Gastroesophageal sphincter (tissue), 3 donors: ENCODE data around the gene NUAK1.

ENCODE experiments used
- POLR2A ChIP-seq, 2 donors: fragments of 450-650 bp; IDR thresholded peaks; one replicate each; pipeline ENCODE4 v1.6.1; 2017; ENCODE audit warnings: antibody characterized with exemption in 2 of 2, mild to moderate bottlenecking in 2 of 2, moderate library complexity in 1 of 2
- TF ChIP-seq, protein P1 (sequence below), 4 experiments: fragments of 200-600 bp in 2 of 4; fragments of 450-650 bp in 2 of 4; sonication (generic) in 1 of 4; IDR thresholded peaks; one replicate each; pipeline ENCODE4 v1.5.1; 2017 to 2019; ENCODE audit warnings: antibody characterized with exemption in 4 of 4, mild to moderate bottlenecking in 2 of 4, moderate library complexity in 2 of 4

DNA sequence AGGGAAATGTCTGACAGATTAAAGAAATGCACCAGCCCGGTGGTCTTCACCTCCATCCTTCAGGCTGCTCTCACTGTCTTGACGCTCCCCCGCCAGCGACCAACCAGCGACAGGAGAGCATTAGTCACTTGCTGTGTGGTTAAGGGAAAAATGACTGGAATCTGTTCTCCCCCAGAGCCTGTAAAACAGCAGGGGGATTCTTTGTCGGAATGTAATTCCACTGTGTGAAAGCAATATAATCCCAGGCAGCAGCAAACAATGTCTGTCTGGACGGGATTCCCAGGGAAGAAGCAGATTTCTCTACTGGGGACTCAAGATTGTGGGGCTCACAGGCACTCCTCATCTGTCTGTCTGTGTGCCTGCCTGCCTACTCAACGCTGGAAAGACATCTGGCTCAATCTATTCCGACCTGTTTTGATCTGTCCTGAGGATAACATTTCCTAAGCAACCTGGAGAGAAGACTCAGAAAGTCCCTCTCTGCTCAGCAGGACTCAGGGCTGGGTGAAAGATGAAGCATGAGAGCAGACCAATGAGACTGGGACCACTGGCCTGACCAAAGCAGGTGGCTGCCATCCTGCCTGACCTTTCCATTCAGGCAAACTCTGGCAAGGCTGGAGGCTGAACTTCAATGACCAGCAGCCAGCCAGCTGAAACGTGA, 54.6 kb downstream of the NUAK1 start:
- TF ChIP-seq, protein P1, sequence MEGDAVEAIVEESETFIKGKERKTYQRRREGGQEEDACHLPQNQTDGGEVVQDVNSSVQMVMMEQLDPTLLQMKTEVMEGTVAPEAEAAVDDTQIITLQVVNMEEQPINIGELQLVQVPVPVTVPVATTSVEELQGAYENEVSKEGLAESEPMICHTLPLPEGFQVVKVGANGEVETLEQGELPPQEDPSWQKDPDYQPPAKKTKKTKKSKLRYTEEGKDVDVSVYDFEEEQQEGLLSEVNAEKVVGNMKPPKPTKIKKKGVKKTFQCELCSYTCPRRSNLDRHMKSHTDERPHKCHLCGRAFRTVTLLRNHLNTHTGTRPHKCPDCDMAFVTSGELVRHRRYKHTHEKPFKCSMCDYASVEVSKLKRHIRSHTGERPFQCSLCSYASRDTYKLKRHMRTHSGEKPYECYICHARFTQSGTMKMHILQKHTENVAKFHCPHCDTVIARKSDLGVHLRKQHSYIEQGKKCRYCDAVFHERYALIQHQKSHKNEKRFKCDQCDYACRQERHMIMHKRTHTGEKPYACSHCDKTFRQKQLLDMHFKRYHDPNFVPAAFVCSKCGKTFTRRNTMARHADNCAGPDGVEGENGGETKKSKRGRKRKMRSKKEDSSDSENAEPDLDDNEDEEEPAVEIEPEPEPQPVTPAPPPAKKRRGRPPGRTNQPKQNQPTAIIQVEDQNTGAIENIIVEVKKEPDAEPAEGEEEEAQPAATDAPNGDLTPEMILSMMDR (IDR thresholded peaks at IDR 0.05) = no peak
- TF ChIP-seq POLR2A (IDR thresholded peaks at IDR 0.05) = no peak
